ENCODE measurements around the gene MRC2.

MRC2 gene

DNA sequence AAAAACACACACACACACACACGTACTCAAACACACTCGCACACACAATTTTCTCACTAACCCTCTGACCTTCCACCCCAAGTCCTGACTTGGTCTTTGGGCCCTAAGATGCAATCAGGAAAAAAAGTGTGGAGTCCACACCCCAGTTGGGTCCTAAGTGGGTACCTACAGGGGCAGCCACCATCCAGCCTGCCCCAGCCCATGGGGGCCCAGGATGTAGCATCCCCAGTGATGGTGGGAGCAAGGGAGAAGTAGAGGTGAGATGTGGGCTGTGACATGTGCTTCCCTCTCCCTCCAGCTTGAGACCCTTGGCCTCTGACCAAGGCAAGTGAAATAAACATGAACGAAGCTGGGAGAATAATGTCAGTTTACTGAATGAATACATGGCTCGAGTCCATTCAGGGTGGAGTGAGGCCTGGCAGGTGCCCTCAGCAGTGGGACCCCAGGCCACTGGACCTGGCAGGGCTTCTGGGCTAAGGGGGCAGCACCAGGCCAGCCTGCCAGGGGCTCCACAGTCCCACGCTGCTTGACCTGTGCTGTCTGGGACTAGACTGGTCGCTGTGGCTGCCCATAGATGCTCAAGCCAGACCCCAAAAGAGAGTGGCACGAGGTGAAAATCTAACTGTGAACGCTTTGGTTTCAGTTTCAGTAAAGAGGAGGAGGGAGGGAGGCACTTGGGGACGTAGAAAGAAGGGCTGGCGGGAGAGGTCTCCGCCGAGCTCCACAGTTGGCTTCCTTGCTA is 73.7 kb downstream of the MRC2 start:
- Histone ChIP-seq H3K27ac (ENCODE audit: low read length) (no peak overlapping the region), H4K20me1 (ENCODE audit: insufficient read depth, low read length) (no peaks in the 10 kb centered on the region), H3K9me3 (replicated peaks; ENCODE audit: insufficient read depth, low read length) (no peaks in the 10 kb centered on the region), H3F3A (ENCODE audit: insufficient read depth, low read length) (no peaks in the 10 kb centered on the region), H3K4me1 (ENCODE audit: low read length) (peaks cover 21% of the 10 kb centered on the region), H3K9ac (ENCODE audit: low read length) (peak overlapping the region; percentile 16; the same call in 1 of the 2 replicates), H2AFZ (ENCODE audit: low read length) (peak overlapping the region; percentile 84), H3K9me2 (replicated peaks; ENCODE audit: insufficient read depth, low read length) (no peaks in the 10 kb centered on the region), H3K4me3 (ENCODE audit: low read length) (peak overlapping the region; percentile 43; the same call in 1 of the 2 replicates), H3K27me3 (replicated peaks; ENCODE audit: insufficient read depth, low read length) (peaks cover 23% of the 10 kb centered on the region), H3K36me3 (replicated peaks; ENCODE audit: insufficient read depth, low read length) (no peaks in the 10 kb centered on the region), H3K79me2 (ENCODE audit: low read length) (no peaks in the 10 kb centered on the region), H3K4me2 (ENCODE audit: low read depth, low read length) (peak overlapping the region; percentile 78; the same call in 1 of the 2 replicates)
- TF ChIP-seq, protein P1, sequence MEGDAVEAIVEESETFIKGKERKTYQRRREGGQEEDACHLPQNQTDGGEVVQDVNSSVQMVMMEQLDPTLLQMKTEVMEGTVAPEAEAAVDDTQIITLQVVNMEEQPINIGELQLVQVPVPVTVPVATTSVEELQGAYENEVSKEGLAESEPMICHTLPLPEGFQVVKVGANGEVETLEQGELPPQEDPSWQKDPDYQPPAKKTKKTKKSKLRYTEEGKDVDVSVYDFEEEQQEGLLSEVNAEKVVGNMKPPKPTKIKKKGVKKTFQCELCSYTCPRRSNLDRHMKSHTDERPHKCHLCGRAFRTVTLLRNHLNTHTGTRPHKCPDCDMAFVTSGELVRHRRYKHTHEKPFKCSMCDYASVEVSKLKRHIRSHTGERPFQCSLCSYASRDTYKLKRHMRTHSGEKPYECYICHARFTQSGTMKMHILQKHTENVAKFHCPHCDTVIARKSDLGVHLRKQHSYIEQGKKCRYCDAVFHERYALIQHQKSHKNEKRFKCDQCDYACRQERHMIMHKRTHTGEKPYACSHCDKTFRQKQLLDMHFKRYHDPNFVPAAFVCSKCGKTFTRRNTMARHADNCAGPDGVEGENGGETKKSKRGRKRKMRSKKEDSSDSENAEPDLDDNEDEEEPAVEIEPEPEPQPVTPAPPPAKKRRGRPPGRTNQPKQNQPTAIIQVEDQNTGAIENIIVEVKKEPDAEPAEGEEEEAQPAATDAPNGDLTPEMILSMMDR (IDR thresholded peaks at IDR 0.05; ENCODE audit: low read length) = no peak
- no peak for TF ChIP-seq EZH2 (optimal IDR thresholded peaks at IDR 0.05; ENCODE audit: low read depth, low read length)
- no peak for TF ChIP-seq EZH2phosphoT487 (IDR thresholded peaks at IDR 0.05; ENCODE audit: low read length)
- peak; percentile 35 for DNase-seq

- H3K4me1 ChIP-seq (ENCODE audit: low read length) = peaks cover 21% of the 10 kb centered on the region
- H4K20me1 ChIP-seq (ENCODE audit: insufficient read depth, low read length) = no peaks in the 10 kb centered on the region
- H3K4me3 ChIP-seq (ENCODE audit: low read length) = peak overlapping the region; percentile 43; the same call in 1 of the 2 replicates
- no peaks in the 10 kb centered on the region for H3K9me2 ChIP-seq (replicated peaks; ENCODE audit: insufficient read depth, low read length)
- H3K9me3 ChIP-seq (replicated peaks; ENCODE audit: insufficient read depth, low read length) = no peaks in the 10 kb centered on the region
- peak overlapping the region; percentile 78; the same call in 1 of the 2 replicates for H3K4me2 ChIP-seq (ENCODE audit: low read depth, low read length)
- no peaks in the 10 kb centered on the region for H3K79me2 ChIP-seq (ENCODE audit: low read length)
- DNase-seq = no peak
- TF ChIP-seq EZH2 (optimal IDR thresholded peaks at IDR 0.05; ENCODE audit: low read depth, low read length) (no peak), EZH2phosphoT487 (IDR thresholded peaks at IDR 0.05; ENCODE audit: low read length) (no peak)
- TF ChIP-seq, protein P1 (IDR thresholded peaks at IDR 0.05; ENCODE audit: low read length) = no peak
- no peaks in the 10 kb centered on the region for H3K36me3 ChIP-seq (replicated peaks; ENCODE audit: insufficient read depth, low read length)
- H2AFZ ChIP-seq (ENCODE audit: low read length) = peak overlapping the region; percentile 84
- no peak overlapping the region for H3K27ac ChIP-seq (ENCODE audit: low read length)
- H3K9ac ChIP-seq (ENCODE audit: low read length) = peak overlapping the region; percentile 16; the same call in 1 of the 2 replicates
- H3K27me3 ChIP-seq (replicated peaks; ENCODE audit: insufficient read depth, low read length) = peaks cover 25% of the 10 kb centered on the region
- no peaks in the 10 kb centered on the region for H3F3A ChIP-seq (ENCODE audit: insufficient read depth, low read length)
Measured at GRCh38 chr17:62701706-62702085, 74.2 kb downstream of the MRC2 start.

GRCh38 chr17:62702746-62703260 is 75.3 kb downstream of the MRC2 start:
- no peaks in the 10 kb centered on the region for H3K36me3 ChIP-seq (replicated peaks; ENCODE audit: insufficient read depth, low read length)
- no peaks in the 10 kb centered on the region for H3K9me3 ChIP-seq (replicated peaks; ENCODE audit: insufficient read depth, low read length)
- TF ChIP-seq, protein P1 (IDR thresholded peaks at IDR 0.05; ENCODE audit: low read length) = no peak
- TF ChIP-seq EZH2 (optimal IDR thresholded peaks at IDR 0.05; ENCODE audit: low read depth, low read length) (no peak), EZH2phosphoT487 (IDR thresholded peaks at IDR 0.05; ENCODE audit: low read length) (no peak)
- H2AFZ ChIP-seq (ENCODE audit: low read length) = no peak overlapping the region
- no peak overlapping the region for H3K4me3 ChIP-seq (ENCODE audit: low read length)
- DNase-seq = no peak
- no peak overlapping the region for H3K4me2 ChIP-seq (ENCODE audit: low read depth, low read length)
- no peaks in the 10 kb centered on the region for H3K9me2 ChIP-seq (replicated peaks; ENCODE audit: insufficient read depth, low read length)
- peaks cover 28% of the 10 kb centered on the region for H3K27me3 ChIP-seq (replicated peaks; ENCODE audit: insufficient read depth, low read length)
- H3F3A ChIP-seq (ENCODE audit: insufficient read depth, low read length) = no peaks in the 10 kb centered on the region
- H3K9ac ChIP-seq (ENCODE audit: low read length) = no peak overlapping the region
- no peaks in the 10 kb centered on the region for H4K20me1 ChIP-seq (ENCODE audit: insufficient read depth, low read length)
- H3K27ac ChIP-seq (ENCODE audit: low read length) = no peak overlapping the region
- H3K4me1 ChIP-seq (ENCODE audit: low read length) = peaks cover 21% of the 10 kb centered on the region
- H3K79me2 ChIP-seq (ENCODE audit: low read length) = no peaks in the 10 kb centered on the region

All from MM.1S (cell line).